ENCODE measurements around the gene POLR3C.
A peak's percentile ranks its signal among the peaks of the same experiment; 100 is the strongest.

Gene POLR3C

DNA sequence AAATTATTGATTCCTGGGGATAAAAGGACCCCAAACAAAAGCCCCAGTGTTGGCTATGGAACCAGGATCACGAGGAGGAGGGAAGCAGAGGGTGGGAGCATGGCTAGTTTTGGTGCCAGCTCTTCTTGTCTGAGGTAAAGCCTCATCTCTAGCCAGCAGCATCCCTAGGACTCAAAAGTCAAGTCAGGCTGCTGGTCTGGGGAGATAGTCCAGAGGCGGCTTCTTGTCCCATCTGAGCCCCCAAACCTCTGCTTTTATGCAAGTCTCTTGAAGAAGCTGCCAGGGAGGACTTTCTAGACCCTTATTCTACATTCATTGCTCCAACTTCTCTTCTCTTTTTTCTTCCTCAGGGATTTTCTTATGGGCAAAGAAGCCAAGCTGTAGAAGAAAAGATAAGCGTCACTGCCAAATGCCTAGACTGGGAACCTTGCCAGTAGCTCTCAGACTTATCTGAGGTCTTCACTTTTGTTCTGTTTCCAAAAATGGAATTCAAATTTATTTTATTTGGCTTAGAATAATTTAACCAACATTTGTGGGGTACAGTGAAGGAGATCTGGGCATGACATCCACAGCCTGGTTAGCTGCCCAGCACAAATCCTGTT, 68.6 kb downstream of the POLR3C start:
- peak overlapping the region; percentile 97 for H3K27ac ChIP-seq (ENCODE audit: poor library complexity, severe bottlenecking)
- no peak for DNase-seq (ENCODE audit: low spot score)
- H3K27me3 ChIP-seq (ENCODE audit: insufficient read depth, poor library complexity, severe bottlenecking), result no peaks in the 10 kb centered on the region
- TF ChIP-seq, protein P1, sequence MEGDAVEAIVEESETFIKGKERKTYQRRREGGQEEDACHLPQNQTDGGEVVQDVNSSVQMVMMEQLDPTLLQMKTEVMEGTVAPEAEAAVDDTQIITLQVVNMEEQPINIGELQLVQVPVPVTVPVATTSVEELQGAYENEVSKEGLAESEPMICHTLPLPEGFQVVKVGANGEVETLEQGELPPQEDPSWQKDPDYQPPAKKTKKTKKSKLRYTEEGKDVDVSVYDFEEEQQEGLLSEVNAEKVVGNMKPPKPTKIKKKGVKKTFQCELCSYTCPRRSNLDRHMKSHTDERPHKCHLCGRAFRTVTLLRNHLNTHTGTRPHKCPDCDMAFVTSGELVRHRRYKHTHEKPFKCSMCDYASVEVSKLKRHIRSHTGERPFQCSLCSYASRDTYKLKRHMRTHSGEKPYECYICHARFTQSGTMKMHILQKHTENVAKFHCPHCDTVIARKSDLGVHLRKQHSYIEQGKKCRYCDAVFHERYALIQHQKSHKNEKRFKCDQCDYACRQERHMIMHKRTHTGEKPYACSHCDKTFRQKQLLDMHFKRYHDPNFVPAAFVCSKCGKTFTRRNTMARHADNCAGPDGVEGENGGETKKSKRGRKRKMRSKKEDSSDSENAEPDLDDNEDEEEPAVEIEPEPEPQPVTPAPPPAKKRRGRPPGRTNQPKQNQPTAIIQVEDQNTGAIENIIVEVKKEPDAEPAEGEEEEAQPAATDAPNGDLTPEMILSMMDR (IDR thresholded peaks at IDR 0.05; ENCODE audit: poor library complexity, severe bottlenecking), result no peak
- ATAC-seq (ENCODE audit: low read depth), result peak; percentile 1; the same call in 1 of the 3 replicates
- no peaks in the 10 kb centered on the region for H3K36me3 ChIP-seq (ENCODE audit: low read depth)
- no peak overlapping the region for H3K4me3 ChIP-seq (ENCODE audit: severe bottlenecking)
- H3K4me1 ChIP-seq (ENCODE audit: insufficient read depth, poor library complexity, severe bottlenecking), result peaks cover 26% of the 10 kb centered on the region
- H3K9me3 ChIP-seq (ENCODE audit: severe bottlenecking), result no peaks in the 10 kb centered on the region

DNA sequence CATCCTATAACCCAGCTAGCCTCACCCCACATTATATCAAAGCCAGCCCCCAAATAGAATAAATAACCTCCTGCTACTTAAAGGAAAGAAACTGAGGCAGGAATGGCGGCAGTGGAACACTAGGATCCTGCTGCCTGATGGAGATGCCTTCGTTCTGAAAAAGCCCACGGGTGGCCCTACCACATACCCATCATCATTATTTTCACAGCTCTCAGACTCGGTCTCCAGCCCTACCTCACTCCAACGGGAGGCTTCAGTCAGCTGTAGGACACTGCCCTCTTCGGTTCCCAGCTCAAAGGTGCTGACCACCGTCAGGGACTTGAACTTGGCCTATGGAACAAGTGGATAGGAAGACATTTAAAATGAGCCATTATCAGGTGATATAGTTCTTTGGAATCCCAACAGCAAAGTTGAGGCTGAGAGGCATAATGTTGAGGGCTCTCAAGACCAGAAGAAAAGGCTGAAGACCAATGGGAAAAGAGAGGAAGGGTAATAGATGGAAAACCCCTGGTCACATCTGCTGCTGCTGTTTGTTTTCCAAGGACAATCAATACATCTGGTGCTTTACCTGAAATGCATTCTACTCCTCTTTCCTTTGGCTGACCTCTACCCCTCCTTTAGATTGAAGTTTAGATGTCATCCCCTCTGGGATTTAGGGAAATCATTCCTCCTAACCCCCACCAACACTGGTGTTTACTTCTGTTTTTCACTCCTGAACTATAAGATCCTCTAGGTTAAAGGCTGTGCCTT, 69.5 kb downstream of the POLR3C start:
- no peaks in the 10 kb centered on the region for H3K27me3 ChIP-seq (ENCODE audit: insufficient read depth, poor library complexity, severe bottlenecking)
- DNase-seq (ENCODE audit: low spot score) (no peak), ATAC-seq (ENCODE audit: low read depth) (no peak)
- H3K4me1 ChIP-seq (ENCODE audit: insufficient read depth, poor library complexity, severe bottlenecking), result peaks cover 26% of the 10 kb centered on the region
- TF ChIP-seq, protein P1 (IDR thresholded peaks at IDR 0.05; ENCODE audit: poor library complexity, severe bottlenecking), result no peak
- no peaks in the 10 kb centered on the region for H3K9me3 ChIP-seq (ENCODE audit: severe bottlenecking)
- H3K36me3 ChIP-seq (ENCODE audit: low read depth), result no peaks in the 10 kb centered on the region
- H3K4me3 ChIP-seq (ENCODE audit: severe bottlenecking), result no peak overlapping the region
- peak overlapping the region; percentile 97 for H3K27ac ChIP-seq (ENCODE audit: poor library complexity, severe bottlenecking)
